Loucy (cell line): ENCODE measurements around the gene ZNF615.

Source experiments
- H2AFZ ChIP-seq: fragments of 200-600 bp; sonication (generic); 2 replicates; pipeline ENCODE4 v1.6.0; 2016; ENCODE audit warnings: antibody characterized with exemption, mild to moderate bottlenecking, low read length, moderate library complexity
- H3F3A ChIP-seq: fragments of 200-600 bp; 2 replicates; pipeline ENCODE4 v1.6.0; 2016; ENCODE audit warnings: antibody characterized with exemption, low read depth, mild to moderate bottlenecking
- H3K27me3 ChIP-seq: fragments of 200-600 bp; sonication (generic); 2 replicates; pipeline ENCODE4 v1.6.1; 2014; ENCODE audit warnings: low read length, mild to moderate bottlenecking; ENCODE audit not compliant: insufficient read depth, poor library complexity, severe bottlenecking
- H3K36me3 ChIP-seq: fragments of 200-600 bp; sonication (generic); 2 replicates; pipeline ENCODE4 v1.6.1; 2016; ENCODE audit warnings: low read length; ENCODE audit not compliant: insufficient read depth
- H3K4me1 ChIP-seq: fragments of 200-600 bp; sonication (generic); 2 replicates; pipeline ENCODE4 v1.5.1; 2014; ENCODE audit warnings: low read length, mild to moderate bottlenecking; ENCODE audit not compliant: insufficient read depth, poor library complexity, severe bottlenecking
- H3K4me2 ChIP-seq: fragments of 200-600 bp; sonication (generic); 2 replicates; pipeline ENCODE4 v1.6.0; 2014; ENCODE audit warnings: antibody characterized with exemption, low read length, low read depth, mild to moderate bottlenecking; ENCODE audit not compliant: poor library complexity, severe bottlenecking
- H3K4me3 ChIP-seq: fragments of 200-600 bp; sonication (generic); 2 replicates; pipeline ENCODE4 v1.5.1; 2014; ENCODE audit warnings: low read length, mild to moderate bottlenecking, mixed read lengths; ENCODE audit not compliant: poor library complexity, severe bottlenecking
- H3K79me2 ChIP-seq: fragments of 200-600 bp; sonication (generic); 2 replicates; pipeline ENCODE4 v1.6.1; 2014; ENCODE audit warnings: low read length; ENCODE audit not compliant: insufficient read depth
- H3K9ac ChIP-seq: fragments of 200-600 bp; sonication (generic); 2 replicates; pipeline ENCODE4 v1.6.0; 2014; ENCODE audit warnings: mild to moderate bottlenecking, low read depth, low read length, moderate library complexity; ENCODE audit not compliant: poor library complexity, severe bottlenecking
- H3K9me2 ChIP-seq: fragments of 200-600 bp; sonication (generic); replicated peaks from 2 replicates; pipeline ENCODE4 v1.6.1; 2016; ENCODE audit warnings: low read depth, low read length, mixed read lengths
- H3K9me3 ChIP-seq: fragments of 200-600 bp; sonication (generic); 2 replicates; pipeline ENCODE4 v1.6.1; 2014; ENCODE audit warnings: mild to moderate bottlenecking, antibody characterized with exemption, low read length, low read depth; ENCODE audit not compliant: insufficient read depth
- H4K20me1 ChIP-seq: fragments of 200-600 bp; sonication (generic); 2 replicates; pipeline ENCODE4 v1.6.0; 2014; ENCODE audit warnings: antibody characterized with exemption, low read length, mild to moderate bottlenecking; ENCODE audit not compliant: insufficient read depth, poor library complexity, severe bottlenecking
- CTCF ChIP-seq: fragments of 200-600 bp; sonication (generic); conservative IDR thresholded peaks from 2 replicates; pipeline ENCODE4 v1.5.1; 2014; ENCODE audit warnings: mild to moderate bottlenecking, antibody characterized with exemption, low read length
- EZH2phosphoT487 ChIP-seq: fragments of 200-600 bp; IDR thresholded peaks from 2 replicates; pipeline ENCODE4 v1.6.1; 2018; ENCODE audit warnings: antibody characterized with exemption, mild to moderate bottlenecking, moderate library complexity, borderline replicate concordance

Gene ZNF615

GRCh38 chr19:51994048-51994644 lies 13.9 kb downstream of the ZNF615 start:
- Histone ChIP-seq H4K20me1 (no peaks in the 10 kb centered on the region), H2AFZ (no peak overlapping the region), H3K9me3 (peaks cover 34% of the 10 kb centered on the region), H3K4me2 (no peak overlapping the region), H3K4me1 (no peaks in the 10 kb centered on the region), H3K27me3 (peaks cover 11% of the 10 kb centered on the region), H3K4me3 (no peak overlapping the region), H3F3A (no peaks in the 10 kb centered on the region), H3K9ac (no peak overlapping the region), H3K9me2 (no peaks in the 10 kb centered on the region), H3K36me3 (peaks cover 54% of the 10 kb centered on the region), H3K79me2 (no peaks in the 10 kb centered on the region)
- TF ChIP-seq CTCF (no peak), EZH2phosphoT487 (no peak)

GRCh38 chr19:51993422-51993821 lies 14.6 kb downstream of the ZNF615 start:
- no peaks in the 10 kb centered on the region for H3K79me2 ChIP-seq
- H3K27me3 ChIP-seq = peaks cover 11% of the 10 kb centered on the region
- TF ChIP-seq EZH2phosphoT487 = no peak
- H3K9ac ChIP-seq = no peak overlapping the region
- peaks cover 34% of the 10 kb centered on the region for H3K9me3 ChIP-seq
- H2AFZ ChIP-seq = no peak overlapping the region
- H3K36me3 ChIP-seq = peaks cover 47% of the 10 kb centered on the region
- H3K4me1 ChIP-seq = no peaks in the 10 kb centered on the region
- H3K9me2 ChIP-seq = no peaks in the 10 kb centered on the region
- no peaks in the 10 kb centered on the region for H4K20me1 ChIP-seq
- H3F3A ChIP-seq = no peaks in the 10 kb centered on the region
- no peak overlapping the region for H3K4me3 ChIP-seq
- no peak overlapping the region for H3K4me2 ChIP-seq

- Histone ChIP-seq H3K9ac (peak within 1 kb of the TSS; percentile 93), H3K9me3 (no peaks in the 10 kb centered on the region), H3F3A (no peaks in the 10 kb centered on the region), H3K4me1 (peaks cover 9% of the 10 kb centered on the region), H3K36me3 (no peaks in the 10 kb centered on the region), H3K4me2 (peak within 1 kb of the TSS; percentile 97), H2AFZ (peak within 1 kb of the TSS; percentile 83), H3K27me3 (no peaks in the 10 kb centered on the region), H3K4me3 (peak within 1 kb of the TSS; percentile 98), H4K20me1 (peaks cover 8% of the 10 kb centered on the region), H3K79me2 (peaks cover 43% of the 10 kb centered on the region), H3K9me2 (no peaks in the 10 kb centered on the region)
- TF ChIP-seq CTCF (no peak), EZH2phosphoT487 (no peak)
These were observed 21.4 kb downstream of the ZNF615 start, which contains the start of gene ZNF350 for GRCh38 chr19:51986309-51987291. Gene ZNF350 (minus strand): TSS chr19:51986840. CDS start chr19:51974360, 12,480 bp downstream.
